Measurements from ENCODE around the gene C14orf180. TPM values are rescaled to one million over a fixed set of nuclear protein-coding genes. Genes with fewer than 3 reads are reported as not detected.
A peak's percentile ranks its signal among the peaks of the same experiment; 100 is the strongest.

C14orf180 gene
- total and polyA plus RNA-seq, 2 experiments from 2014 or later: not detected

- H3K36me3 ChIP-seq (ENCODE audit: low read depth): no peaks in the 10 kb centered on the region
- H3K4me3 ChIP-seq: no peak overlapping the region
- WGBS, 2 experiments (ENCODE audit: low coverage in 1 of 2, low lambda C conversion rate in 2 of 2, missing lambda C conversion rate in 2 of 2): 3% methylated on average over 3 of the region's 3 CpGs
- H3K4me1 ChIP-seq (ENCODE audit: insufficient read depth): no peaks in the 10 kb centered on the region
- no peak overlapping the region for H3K4me2 ChIP-seq (ENCODE audit: unreplicated experiment)
- TF ChIP-seq EZH2 (IDR thresholded peaks at IDR 0.05; ENCODE audit: insufficient read depth, poor library complexity, severe bottlenecking): no peak
- TF ChIP-seq EZH2phosphoT487 (IDR thresholded peaks at IDR 0.05; ENCODE audit: insufficient read depth, low read depth): no peak
- no peak overlapping the region for H3K9ac ChIP-seq
- no peaks in the 10 kb centered on the region for H3K79me2 ChIP-seq (ENCODE audit: insufficient read depth)
- no peaks in the 10 kb centered on the region for H4K20me1 ChIP-seq (ENCODE audit: insufficient read depth)
- H3K9me3 ChIP-seq (ENCODE audit: low read depth): no peaks in the 10 kb centered on the region
- H2AFZ ChIP-seq: no peak overlapping the region
- H3K27me3 ChIP-seq (replicated peaks; ENCODE audit: insufficient read depth): no peaks in the 10 kb centered on the region
- no peaks in the 10 kb centered on the region for H3F3A ChIP-seq (ENCODE audit: insufficient read depth)
- H3K27ac ChIP-seq: no peak overlapping the region
- no peaks in the 10 kb centered on the region for H3K9me2 ChIP-seq (ENCODE audit: insufficient read depth)
- in situ Hi-C loops (cut with MboI): no loop called here
- no peak for DNase-seq
Measured at GRCh38 chr14:104534036-104534435, 45.5 kb upstream of the C14orf180 start.

GRCh38 chr14:104536942-104537612 lies 42.5 kb upstream of the C14orf180 start:
- Histone ChIP-seq H3F3A (ENCODE audit: insufficient read depth) (no peaks in the 10 kb centered on the region), H3K4me3 (no peak overlapping the region), H4K20me1 (ENCODE audit: insufficient read depth) (no peaks in the 10 kb centered on the region), H3K27me3 (replicated peaks; ENCODE audit: insufficient read depth) (peaks cover 6% of the 10 kb centered on the region), H3K27ac (no peak overlapping the region), H3K9me3 (ENCODE audit: low read depth) (no peaks in the 10 kb centered on the region), H3K79me2 (ENCODE audit: insufficient read depth) (no peaks in the 10 kb centered on the region), H3K9me2 (ENCODE audit: insufficient read depth) (no peaks in the 10 kb centered on the region), H3K4me2 (ENCODE audit: unreplicated experiment) (no peak overlapping the region), H3K4me1 (ENCODE audit: insufficient read depth) (no peaks in the 10 kb centered on the region), H3K9ac (no peak overlapping the region), H3K36me3 (ENCODE audit: low read depth) (no peaks in the 10 kb centered on the region), H2AFZ (no peak overlapping the region)
- peak; percentile 41 for DNase-seq
- in situ Hi-C loops (cut with MboI): no loop called here
- no peak for TF ChIP-seq EZH2phosphoT487 (IDR thresholded peaks at IDR 0.05; ENCODE audit: insufficient read depth, low read depth)
- TF ChIP-seq EZH2 (IDR thresholded peaks at IDR 0.05; ENCODE audit: insufficient read depth, poor library complexity, severe bottlenecking): no peak
- WGBS, 2 experiments (ENCODE audit: low coverage in 1 of 2, low lambda C conversion rate in 2 of 2, missing lambda C conversion rate in 2 of 2): 17 to 22% methylated on average over 8 of the region's 8 CpGs

GRCh38 chr14:104537613-104537988 lies 42.0 kb upstream of the C14orf180 start:
- no peak for DNase-seq
- no peak overlapping the region for H2AFZ ChIP-seq
- no peaks in the 10 kb centered on the region for H3K79me2 ChIP-seq (ENCODE audit: insufficient read depth)
- H3K4me2 ChIP-seq (ENCODE audit: unreplicated experiment): no peak overlapping the region
- no peak overlapping the region for H3K4me3 ChIP-seq
- H3K27ac ChIP-seq: no peak overlapping the region
- H3K9ac ChIP-seq: no peak overlapping the region
- H3K36me3 ChIP-seq (ENCODE audit: low read depth): no peaks in the 10 kb centered on the region
- H3K4me1 ChIP-seq (ENCODE audit: insufficient read depth): no peaks in the 10 kb centered on the region
- peaks cover 11% of the 10 kb centered on the region for H3K27me3 ChIP-seq (replicated peaks; ENCODE audit: insufficient read depth)
- TF ChIP-seq EZH2phosphoT487 (IDR thresholded peaks at IDR 0.05; ENCODE audit: insufficient read depth, low read depth): no peak
- no peak for TF ChIP-seq EZH2 (IDR thresholded peaks at IDR 0.05; ENCODE audit: insufficient read depth, poor library complexity, severe bottlenecking)
- no peaks in the 10 kb centered on the region for H4K20me1 ChIP-seq (ENCODE audit: insufficient read depth)
- in situ Hi-C loops (cut with MboI): no loop called here
- H3K9me2 ChIP-seq (ENCODE audit: insufficient read depth): no peaks in the 10 kb centered on the region
- no peaks in the 10 kb centered on the region for H3F3A ChIP-seq (ENCODE audit: insufficient read depth)
- H3K9me3 ChIP-seq (ENCODE audit: low read depth): no peaks in the 10 kb centered on the region
- WGBS, 2 experiments (ENCODE audit: low coverage in 1 of 2, low lambda C conversion rate in 2 of 2, missing lambda C conversion rate in 2 of 2): 21 to 33% methylated on average over 3 of the region's 3 CpGs

- 32 to 36% methylated on average over 11 of the region's 11 CpGs for WGBS, 2 experiments (ENCODE audit: low coverage in 1 of 2, low lambda C conversion rate in 2 of 2, missing lambda C conversion rate in 2 of 2)
- Histone ChIP-seq H4K20me1 (ENCODE audit: insufficient read depth) (no peaks in the 10 kb centered on the region), H3K27me3 (replicated peaks; ENCODE audit: insufficient read depth) (peaks cover 28% of the 10 kb centered on the region)
Measured at GRCh38 chr14:104541905-104542465, 37.6 kb upstream of the C14orf180 start.

More at GRCh38 chr14:104541905-104542465, 37.6 kb upstream of the C14orf180 start:
- H3K9me2 ChIP-seq (ENCODE audit: insufficient read depth): no peaks in the 10 kb centered on the region
- H3K79me2 ChIP-seq (ENCODE audit: insufficient read depth): no peaks in the 10 kb centered on the region
- no peak overlapping the region for H2AFZ ChIP-seq
- H3K4me2 ChIP-seq (ENCODE audit: unreplicated experiment): no peak overlapping the region
- no peak for DNase-seq
- H3K36me3 ChIP-seq (ENCODE audit: low read depth): no peaks in the 10 kb centered on the region
- H3K9ac ChIP-seq: no peak overlapping the region
- H3K4me1 ChIP-seq (ENCODE audit: insufficient read depth): no peaks in the 10 kb centered on the region
- no peak overlapping the region for H3K4me3 ChIP-seq
- H3F3A ChIP-seq (ENCODE audit: insufficient read depth): no peaks in the 10 kb centered on the region
- no peak overlapping the region for H3K27ac ChIP-seq
- in situ Hi-C loops (cut with MboI): no loop called here
- TF ChIP-seq EZH2 (IDR thresholded peaks at IDR 0.05; ENCODE audit: insufficient read depth, poor library complexity, severe bottlenecking) (no peak), EZH2phosphoT487 (IDR thresholded peaks at IDR 0.05; ENCODE audit: insufficient read depth, low read depth) (no peak)
- H3K9me3 ChIP-seq (ENCODE audit: low read depth): no peaks in the 10 kb centered on the region
